Karpas-422 (cell line): Measurements from ENCODE around the gene DDX20. TPM values are rescaled to one million over a fixed set of nuclear protein-coding genes. Genes with fewer than 3 reads are reported as not detected.
"Not testable (repeated sequence)": the region's sequence is repeated elsewhere in the genome, so short reads cannot be mapped to it uniquely, and the experiment has no call there.

Source experiments
- DNase-seq: peaks from one replicate; pipeline ENCODE4 v3.0.0-alpha.2; 2015
- H2AFZ ChIP-seq: fragments of 200-600 bp; sonication (generic); 2 replicates; pipeline ENCODE4 v1.6.1; 2014; ENCODE audit warnings: antibody characterized with exemption, low read length, mixed read lengths
- H3K27ac ChIP-seq: fragments of 200-600 bp; sonication (generic); 2 replicates; pipeline ENCODE4 v1.5.1; 2014; ENCODE audit warnings: mild to moderate bottlenecking, low read length, moderate library complexity
- H3K27me3 ChIP-seq: fragments of 200-600 bp; sonication (generic); 2 replicates; pipeline ENCODE4 v1.6.1; 2014; ENCODE audit warnings: low read length, mixed read lengths
- H3K36me3 ChIP-seq: fragments of 200-600 bp; sonication (generic); 2 replicates; pipeline ENCODE4 v1.6.1; 2014; ENCODE audit warnings: low read length, mixed read lengths; ENCODE audit not compliant: insufficient read depth
- H3K4me1 ChIP-seq: fragments of 200-600 bp; sonication (generic); 2 replicates; pipeline ENCODE4 v1.6.1; 2014; ENCODE audit warnings: mild to moderate bottlenecking, low read length, mixed read lengths
- H3K4me2 ChIP-seq: fragments of 200-600 bp; sonication (generic); 2 replicates; pipeline ENCODE4 v1.6.1; 2014; ENCODE audit warnings: low read length, low read depth, mild to moderate bottlenecking; ENCODE audit not compliant: poor library complexity, severe bottlenecking
- H3K4me3 ChIP-seq: fragments of 200-600 bp; sonication (generic); 2 replicates; pipeline ENCODE4 v1.5.1; 2014; ENCODE audit warnings: mild to moderate bottlenecking, antibody characterized with exemption, low read length, mixed read lengths
- H3K79me2 ChIP-seq: fragments of 200-600 bp; sonication (generic); 2 replicates; pipeline ENCODE4 v1.6.1; 2014; ENCODE audit warnings: mild to moderate bottlenecking, low read length, mixed read lengths
- H3K9ac ChIP-seq: fragments of 200-600 bp; sonication (generic); 2 replicates; pipeline ENCODE4 v1.6.0; 2014; ENCODE audit warnings: low read length
- H3K9me2 ChIP-seq: fragments of 200-600 bp; sonication (generic), shearing (Covaris generic); replicated peaks from 2 replicates; pipeline ENCODE4 v1.6.0; 2014; ENCODE audit warnings: mild to moderate bottlenecking, low read length, moderate library complexity; ENCODE audit not compliant: insufficient read depth
- H3K9me3 ChIP-seq: fragments of 300-700, 200-600 bp; sonication (generic); 2 replicates; pipeline ENCODE4 v1.6.1; 2014; ENCODE audit warnings: low read length, mixed read lengths
- H4K20me1 ChIP-seq: fragments of 200-600 bp; sonication (generic); 2 replicates; pipeline ENCODE4 v1.6.1; 2014; ENCODE audit warnings: mild to moderate bottlenecking, antibody characterized with exemption, low read length, low read depth; ENCODE audit not compliant: insufficient read depth
- total RNA-seq: library from RNA; depleted of rRNA; stranded (reverse); fragments of >200 nt; shearing (Covaris generic); gene quantifications from 2 replicates; pipeline ENCODE4 v1.2.3, GENCODE V29; 2014; ENCODE audit warnings: low replicate concordance

Gene DDX20
- total RNA-seq, 1 experiment from 2014 or later, result 33.3 TPM

- H3K36me3 ChIP-seq, result no peaks in the 10 kb centered on the region
- H4K20me1 ChIP-seq, result peaks cover 12% of the 10 kb centered on the region; the same call in 1 of the 2 replicates
- no peaks in the 10 kb centered on the region for H3K79me2 ChIP-seq
- no peak for DNase-seq
- peak overlapping the region; percentile 84 for H2AFZ ChIP-seq
- H3K27ac ChIP-seq, result no peak overlapping the region
- H3K27me3 ChIP-seq, result no peaks in the 10 kb centered on the region
- no peaks in the 10 kb centered on the region for H3K9me2 ChIP-seq
- H3K9ac ChIP-seq, result peak overlapping the region; percentile 74
- peak overlapping the region; percentile 95 for H3K4me2 ChIP-seq
- peaks cover 30% of the 10 kb centered on the region for H3K4me1 ChIP-seq
- peak overlapping the region; percentile 67 for H3K4me3 ChIP-seq
- no peaks in the 10 kb centered on the region for H3K9me3 ChIP-seq
These were observed 15.6 kb upstream of the DDX20 start for GRCh38 chr1:111739925-111740765.

- not testable (repeated sequence) for H3K4me3 ChIP-seq, H3K27me3 ChIP-seq, H3K36me3 ChIP-seq, H3K9me2 ChIP-seq, H3K79me2 ChIP-seq, DNase-seq, H3K27ac ChIP-seq, H3K9me3 ChIP-seq, H3K9ac ChIP-seq, H2AFZ ChIP-seq, H4K20me1 ChIP-seq, H3K4me2 ChIP-seq
- H3K4me1 ChIP-seq, result peaks cover 21% of the 10 kb centered on the region
These were observed 13.4 kb upstream of the DDX20 start for GRCh38 chr1:111742292-111742691.

- no peaks in the 10 kb centered on the region for H3K36me3 ChIP-seq
- H3K9me3 ChIP-seq, result no peaks in the 10 kb centered on the region
- H3K79me2 ChIP-seq, result no peaks in the 10 kb centered on the region
- no peak overlapping the region for H3K4me3 ChIP-seq
- H3K4me1 ChIP-seq, result peaks cover 14% of the 10 kb centered on the region
- H4K20me1 ChIP-seq, result no peaks in the 10 kb centered on the region
- no peak overlapping the region for H2AFZ ChIP-seq
- DNase-seq, result no peak
- H3K27me3 ChIP-seq, result no peaks in the 10 kb centered on the region
- no peak overlapping the region for H3K27ac ChIP-seq
- no peak overlapping the region for H3K9ac ChIP-seq
- H3K9me2 ChIP-seq, result no peaks in the 10 kb centered on the region
- no peak overlapping the region for H3K4me2 ChIP-seq
These were observed 12.7 kb upstream of the DDX20 start for GRCh38 chr1:111742938-111743549.

- no peak overlapping the region for H3K4me2 ChIP-seq
- no peaks in the 10 kb centered on the region for H3K27me3 ChIP-seq
- H3K36me3 ChIP-seq, result no peaks in the 10 kb centered on the region
- no peaks in the 10 kb centered on the region for H3K9me2 ChIP-seq
- no peaks in the 10 kb centered on the region for H3K9me3 ChIP-seq
- H3K27ac ChIP-seq, result no peak overlapping the region
- H2AFZ ChIP-seq, result no peak overlapping the region
- H3K4me3 ChIP-seq, result no peak overlapping the region
- no peaks in the 10 kb centered on the region for H3K79me2 ChIP-seq
- DNase-seq, result no peak
- no peaks in the 10 kb centered on the region for H4K20me1 ChIP-seq
- no peak overlapping the region for H3K9ac ChIP-seq
- H3K4me1 ChIP-seq, result peaks cover 8% of the 10 kb centered on the region
These were observed 12.0 kb upstream of the DDX20 start for GRCh38 chr1:111743679-111744101.

GRCh38 chr1:111745675-111746613, 9.8 kb upstream of the DDX20 start:
- Histone ChIP-seq H4K20me1 (no peaks in the 10 kb centered on the region), H3K36me3 (no peaks in the 10 kb centered on the region), H3K9ac (no peak overlapping the region), H3K9me3 (no peaks in the 10 kb centered on the region), H3K4me1 (no peaks in the 10 kb centered on the region; the same call in 1 of the 2 replicates), H3K27ac (no peak overlapping the region), H3K79me2 (no peaks in the 10 kb centered on the region), H3K9me2 (no peaks in the 10 kb centered on the region), H3K27me3 (no peaks in the 10 kb centered on the region), H3K4me2 (no peak overlapping the region), H2AFZ (no peak overlapping the region), H3K4me3 (no peak overlapping the region)
- no peak for DNase-seq

GRCh38 chr1:111746614-111746999, 9.1 kb upstream of the DDX20 start:
- H3K4me1 ChIP-seq, result no peaks in the 10 kb centered on the region; the same call in 1 of the 2 replicates
- no peaks in the 10 kb centered on the region for H4K20me1 ChIP-seq
- H3K9me2 ChIP-seq, result no peaks in the 10 kb centered on the region
- H3K27ac ChIP-seq, result no peak overlapping the region
- H3K36me3 ChIP-seq, result no peaks in the 10 kb centered on the region
- no peak overlapping the region for H2AFZ ChIP-seq
- no peaks in the 10 kb centered on the region for H3K9me3 ChIP-seq
- H3K4me3 ChIP-seq, result no peak overlapping the region
- H3K9ac ChIP-seq, result no peak overlapping the region
- H3K4me2 ChIP-seq, result no peak overlapping the region
- no peaks in the 10 kb centered on the region for H3K79me2 ChIP-seq
- no peak for DNase-seq
- no peaks in the 10 kb centered on the region for H3K27me3 ChIP-seq

GRCh38 chr1:111747282-111747734, 8.4 kb upstream of the DDX20 start:
- H3K27me3 ChIP-seq, result no peaks in the 10 kb centered on the region
- H4K20me1 ChIP-seq, result no peaks in the 10 kb centered on the region
- H3K27ac ChIP-seq, result no peak overlapping the region
- H2AFZ ChIP-seq, result no peak overlapping the region
- H3K36me3 ChIP-seq, result no peaks in the 10 kb centered on the region
- no peaks in the 10 kb centered on the region for H3K79me2 ChIP-seq
- no peak overlapping the region for H3K4me3 ChIP-seq
- no peaks in the 10 kb centered on the region for H3K9me2 ChIP-seq
- H3K9me3 ChIP-seq, result no peaks in the 10 kb centered on the region
- H3K4me2 ChIP-seq, result no peak overlapping the region
- peaks cover 7% of the 10 kb centered on the region for H3K4me1 ChIP-seq
- peak; percentile 94 for DNase-seq
- no peak overlapping the region for H3K9ac ChIP-seq

GRCh38 chr1:111747947-111748346, 7.8 kb upstream of the DDX20 start:
- H3K4me1 ChIP-seq, result peaks cover 7% of the 10 kb centered on the region
- no peak overlapping the region for H3K9ac ChIP-seq
- H3K79me2 ChIP-seq, result no peaks in the 10 kb centered on the region
- DNase-seq, result no peak
- H2AFZ ChIP-seq, result no peak overlapping the region
- no peak overlapping the region for H3K4me2 ChIP-seq
- H3K4me3 ChIP-seq, result no peak overlapping the region
- H3K36me3 ChIP-seq, result no peaks in the 10 kb centered on the region
- H3K27ac ChIP-seq, result no peak overlapping the region
- H4K20me1 ChIP-seq, result no peaks in the 10 kb centered on the region
- no peaks in the 10 kb centered on the region for H3K9me3 ChIP-seq
- no peaks in the 10 kb centered on the region for H3K9me2 ChIP-seq
- no peaks in the 10 kb centered on the region for H3K27me3 ChIP-seq
